ENCODE data around the gene OTOF.

OTOF gene

DNA sequence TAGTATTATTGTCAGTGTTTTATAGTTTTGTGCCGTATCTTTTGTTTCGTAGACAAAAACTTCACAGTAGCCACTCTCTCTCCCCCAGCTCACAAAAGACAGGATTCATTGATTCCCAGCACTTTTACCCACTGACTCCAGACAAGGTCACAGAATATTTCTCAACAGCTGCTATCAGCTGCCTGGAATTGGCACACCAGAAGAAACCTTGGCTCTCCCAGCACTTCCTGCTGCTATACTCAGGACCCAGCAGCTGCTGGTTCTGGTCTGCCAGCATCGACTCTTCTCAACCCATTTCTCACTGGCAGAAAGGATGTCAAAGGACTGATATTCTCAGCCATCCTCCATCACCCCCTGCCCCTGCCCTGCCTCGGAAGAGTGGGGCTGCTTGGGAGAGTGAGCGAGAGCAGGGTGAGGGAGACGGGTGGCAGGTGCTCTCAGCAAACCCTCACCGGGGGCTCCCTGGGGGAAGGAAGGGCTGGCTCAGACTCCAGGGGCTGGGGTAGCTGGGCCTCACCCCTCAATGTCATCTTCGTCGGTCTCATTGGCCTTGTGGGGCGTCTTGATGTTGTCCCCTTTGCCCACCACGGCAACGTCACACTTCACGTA lies 6.1 kb upstream of the OTOF start:
- DNase-seq (ENCODE audit: low spot score): no peak
- TF ChIP-seq, protein P1, sequence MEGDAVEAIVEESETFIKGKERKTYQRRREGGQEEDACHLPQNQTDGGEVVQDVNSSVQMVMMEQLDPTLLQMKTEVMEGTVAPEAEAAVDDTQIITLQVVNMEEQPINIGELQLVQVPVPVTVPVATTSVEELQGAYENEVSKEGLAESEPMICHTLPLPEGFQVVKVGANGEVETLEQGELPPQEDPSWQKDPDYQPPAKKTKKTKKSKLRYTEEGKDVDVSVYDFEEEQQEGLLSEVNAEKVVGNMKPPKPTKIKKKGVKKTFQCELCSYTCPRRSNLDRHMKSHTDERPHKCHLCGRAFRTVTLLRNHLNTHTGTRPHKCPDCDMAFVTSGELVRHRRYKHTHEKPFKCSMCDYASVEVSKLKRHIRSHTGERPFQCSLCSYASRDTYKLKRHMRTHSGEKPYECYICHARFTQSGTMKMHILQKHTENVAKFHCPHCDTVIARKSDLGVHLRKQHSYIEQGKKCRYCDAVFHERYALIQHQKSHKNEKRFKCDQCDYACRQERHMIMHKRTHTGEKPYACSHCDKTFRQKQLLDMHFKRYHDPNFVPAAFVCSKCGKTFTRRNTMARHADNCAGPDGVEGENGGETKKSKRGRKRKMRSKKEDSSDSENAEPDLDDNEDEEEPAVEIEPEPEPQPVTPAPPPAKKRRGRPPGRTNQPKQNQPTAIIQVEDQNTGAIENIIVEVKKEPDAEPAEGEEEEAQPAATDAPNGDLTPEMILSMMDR (IDR thresholded peaks at IDR 0.05; ENCODE audit: borderline replicate concordance, control extremely low read depth, extremely low read depth, insufficient read depth, missing control alignments): no peak
- in situ Hi-C loops (cut with MboI; ENCODE audit: low sequenced_read_pairs, unreplicated experiment): no loop called here

DNA sequence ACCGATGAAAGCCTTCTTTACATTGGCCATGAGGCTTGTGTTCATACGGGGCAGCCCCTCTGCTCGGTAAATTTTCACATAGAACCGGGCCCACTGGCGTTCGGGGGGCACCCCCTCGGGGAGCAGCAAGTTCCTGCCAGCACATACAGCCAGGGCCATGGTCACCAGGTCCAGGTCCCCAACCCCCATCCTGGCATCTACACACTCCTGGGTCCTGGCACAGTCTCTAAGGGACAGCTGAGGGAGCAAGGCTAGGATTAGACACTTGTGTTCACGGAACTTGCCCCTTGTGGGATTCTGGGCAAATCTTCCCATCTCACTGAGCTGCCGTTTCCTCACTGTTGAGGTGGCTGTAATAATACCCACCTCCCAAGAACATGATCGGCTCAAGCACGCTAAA lies 5.6 kb upstream of the OTOF start:
- TF ChIP-seq, protein P1 (IDR thresholded peaks at IDR 0.05; ENCODE audit: borderline replicate concordance, control extremely low read depth, extremely low read depth, insufficient read depth, missing control alignments): no peak

DNA sequence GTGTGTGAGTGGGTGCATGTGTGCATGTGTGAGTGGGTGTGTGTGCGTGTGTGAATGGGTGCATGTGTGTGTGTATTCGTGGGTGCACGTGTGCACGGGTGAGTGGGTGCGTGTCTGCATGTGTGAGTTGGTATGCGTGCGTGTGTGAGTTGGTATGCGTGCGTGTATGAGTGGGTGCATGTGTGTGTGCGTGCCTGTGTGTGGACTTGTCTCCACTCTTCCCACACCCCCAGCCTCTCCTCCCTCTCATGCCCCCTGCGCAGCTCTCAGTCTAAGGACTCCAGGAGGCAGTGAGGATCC lies 5.1 kb upstream of the OTOF start:
- in situ Hi-C loops (cut with MboI; ENCODE audit: low sequenced_read_pairs, unreplicated experiment): no loop called here
- DNase-seq (ENCODE audit: low spot score): no peak

More for the DNA sequence above, 5.6 kb upstream of the OTOF start:
- DNase-seq (ENCODE audit: low spot score): no peak
- in situ Hi-C loops (cut with MboI; ENCODE audit: low sequenced_read_pairs, unreplicated experiment): no loop called here

DNA sequence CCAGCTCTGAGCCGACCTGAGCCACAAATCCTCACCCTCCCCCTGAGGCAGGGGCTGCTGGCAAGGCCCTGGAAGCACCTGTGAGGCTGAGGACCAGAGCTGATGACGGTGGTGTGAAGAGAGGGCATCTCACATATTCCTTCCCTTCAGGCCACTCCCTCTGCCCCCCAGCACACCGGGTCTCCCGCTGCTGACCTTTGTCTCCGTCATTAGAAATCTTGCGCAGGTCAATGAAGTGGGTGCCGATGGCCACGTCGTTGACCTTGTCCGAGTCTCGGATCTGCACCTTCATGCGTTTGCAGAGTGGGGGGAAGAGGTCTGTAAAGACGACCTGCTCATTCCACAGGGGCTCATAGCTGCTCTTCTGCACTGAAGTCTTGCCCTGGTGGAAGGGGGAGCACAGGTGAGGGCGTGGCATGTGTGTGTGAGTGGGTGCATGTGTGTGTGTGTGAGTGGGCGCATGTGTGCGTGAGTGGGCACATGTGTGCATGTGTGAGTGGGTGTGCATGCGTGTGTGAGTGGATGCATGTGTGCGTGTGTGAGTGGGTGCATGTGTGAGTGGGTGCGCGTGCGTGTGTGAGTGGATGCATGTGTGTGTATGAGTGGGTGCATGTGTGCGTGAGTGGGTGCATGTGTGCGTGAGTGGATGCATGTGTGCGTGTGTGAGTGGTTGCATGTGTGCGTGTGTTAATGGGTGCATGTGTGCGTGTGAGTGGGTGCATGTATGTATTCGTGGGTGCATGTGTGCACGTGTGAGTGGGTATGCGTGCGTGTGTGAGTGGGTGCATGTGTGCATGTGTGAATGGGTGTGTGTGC lies 4.5 kb upstream of the OTOF start:
- TF ChIP-seq, protein P1 (IDR thresholded peaks at IDR 0.05; ENCODE audit: borderline replicate concordance, control extremely low read depth, extremely low read depth, insufficient read depth, missing control alignments): no peak
- no peak for DNase-seq (ENCODE audit: low spot score)
- in situ Hi-C loops (cut with MboI; ENCODE audit: low sequenced_read_pairs, unreplicated experiment): no loop called here

More for the DNA sequence above, 5.1 kb upstream of the OTOF start:
- TF ChIP-seq, protein P1 (IDR thresholded peaks at IDR 0.05; ENCODE audit: borderline replicate concordance, control extremely low read depth, extremely low read depth, insufficient read depth, missing control alignments): no peak

DNA sequence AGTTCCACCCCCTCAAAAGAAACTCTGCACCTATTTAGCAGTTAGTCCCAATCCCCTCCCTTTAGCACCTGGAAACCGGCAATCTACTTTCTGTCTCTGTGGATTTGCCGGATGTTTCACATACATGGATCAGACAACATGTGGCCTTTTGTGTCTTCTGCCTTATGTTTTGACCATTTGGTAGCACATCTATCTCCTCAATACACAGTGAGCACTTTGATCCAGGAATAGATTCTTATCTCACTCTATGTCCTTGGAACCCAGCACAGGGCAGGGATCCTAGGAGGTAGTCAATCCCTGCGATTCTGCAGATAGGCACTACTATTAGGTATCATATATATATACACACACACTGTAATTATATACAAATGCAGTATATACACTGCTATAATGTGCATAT lies 3.8 kb upstream of the OTOF start:
- no peak for DNase-seq (ENCODE audit: low spot score)
- TF ChIP-seq, protein P1 (IDR thresholded peaks at IDR 0.05; ENCODE audit: borderline replicate concordance, control extremely low read depth, extremely low read depth, insufficient read depth, missing control alignments): no peak
- in situ Hi-C loops (cut with MboI; ENCODE audit: low sequenced_read_pairs, unreplicated experiment): no loop called here

DNA sequence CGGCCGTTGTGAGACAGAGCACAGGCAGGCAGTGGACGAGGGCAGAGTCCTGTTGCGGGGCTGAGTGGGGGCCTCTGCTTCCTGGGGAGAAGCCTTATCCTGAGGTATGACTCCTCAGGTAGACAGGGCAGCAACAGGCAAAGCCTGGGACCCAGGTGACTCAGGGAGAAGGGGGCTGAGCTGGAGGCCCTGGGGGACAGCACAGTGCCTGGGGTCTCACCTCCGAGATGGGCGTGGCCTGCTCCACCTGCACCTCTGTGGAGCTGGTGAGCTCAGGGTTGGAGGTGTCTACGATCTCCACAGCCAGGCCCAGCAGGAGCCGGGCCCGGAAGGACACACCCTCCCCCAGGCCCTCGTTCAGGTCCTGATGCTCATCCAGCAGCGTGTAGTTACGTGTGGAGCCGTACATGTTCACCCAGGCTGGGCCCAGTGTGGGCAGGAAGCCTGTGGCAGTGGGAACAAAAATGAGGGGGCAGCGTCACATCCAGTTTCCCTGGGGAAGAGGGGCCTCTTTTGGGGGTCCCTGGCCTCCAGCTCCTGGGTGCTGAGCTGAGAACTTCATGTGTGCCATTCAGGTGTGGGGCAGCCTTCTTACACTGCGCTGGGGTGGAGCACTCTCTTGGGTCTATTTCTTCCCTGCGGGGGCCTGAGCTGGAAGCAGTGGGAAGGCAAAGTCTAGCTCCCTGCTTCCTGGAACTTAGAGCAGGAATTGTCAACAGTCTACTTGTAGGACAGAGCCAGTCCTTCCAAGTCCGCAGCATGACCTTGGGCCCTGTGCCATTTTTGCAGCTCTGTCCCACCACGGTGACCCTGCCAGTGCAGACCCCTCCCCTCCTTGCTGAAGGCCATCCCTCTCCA lies 2.9 kb upstream of the OTOF start:
- TF ChIP-seq, protein P1 (IDR thresholded peaks at IDR 0.05; ENCODE audit: borderline replicate concordance, control extremely low read depth, extremely low read depth, insufficient read depth, missing control alignments): no peak
- no peak for DNase-seq (ENCODE audit: low spot score)
- in situ Hi-C loops (cut with MboI; ENCODE audit: low sequenced_read_pairs, unreplicated experiment): no loop called here

Measured in GM13976 (cell line).